T-helper 1 cell (primary cell): ENCODE data around the gene AGFG2.
"Not testable (repeated sequence)": the region's sequence is repeated elsewhere in the genome, so short reads cannot be mapped to it uniquely, and the experiment has no call there.

Experiments
- DNase-seq, 5 donors: peaks; one replicate each; pipeline ENCODE4 v3.0.0-alpha.2; 2012 to 2020

Gene AGFG2

GRCh38 chr7:100521909-100522593 lies 17.0 kb upstream of the AGFG2 start:
- DNase-seq, result not testable (repeated sequence)

- DNase-seq, result not testable (repeated sequence)
Observed at GRCh38 chr7:100523192-100523591, 15.8 kb upstream of the AGFG2 start.

- DNase-seq, result not testable (repeated sequence)
Observed at GRCh38 chr7:100528108-100528866, 10.7 kb upstream of the AGFG2 start.

DNA sequence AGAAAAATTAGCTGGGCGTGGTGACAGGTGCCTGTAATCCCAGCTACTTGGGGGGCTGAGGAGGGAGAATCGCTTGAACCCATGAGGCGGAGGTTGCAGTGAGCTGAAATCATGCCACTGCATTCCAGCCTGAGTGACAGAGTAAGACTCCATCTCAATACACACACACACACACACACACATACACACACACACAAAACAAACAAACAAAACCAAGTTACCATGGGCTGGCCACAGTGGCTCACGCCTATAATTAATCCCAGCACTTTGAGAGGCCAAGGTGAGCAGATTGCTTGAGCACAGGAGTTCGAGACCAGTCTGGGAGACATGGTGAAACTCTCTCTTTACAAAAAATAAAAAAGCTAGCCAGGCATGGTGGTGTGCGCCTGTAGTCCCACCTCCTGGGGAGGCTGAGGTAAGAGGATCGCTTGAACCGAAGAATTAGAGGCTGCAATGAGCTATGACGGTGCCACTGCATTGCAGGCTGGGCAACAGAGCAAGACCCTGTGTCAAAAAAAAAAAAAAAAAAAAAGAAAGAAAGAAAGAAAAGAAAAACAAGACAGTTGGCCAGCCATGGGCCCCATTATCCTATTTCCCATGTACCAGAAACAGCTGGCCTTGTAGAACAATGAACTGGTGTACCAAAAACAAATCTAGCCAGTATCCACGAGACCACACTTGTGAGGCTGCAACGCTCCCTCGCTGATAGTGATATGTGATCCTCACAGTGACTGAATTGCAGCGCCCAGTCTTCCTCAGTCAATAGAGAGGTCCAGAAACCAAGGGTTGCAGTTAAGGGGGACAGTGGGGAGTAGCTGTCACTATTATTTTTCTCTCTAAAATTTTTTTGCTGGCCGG lies 6.6 kb upstream of the AGFG2 start:
- no peak for DNase-seq

- DNase-seq, result not testable (repeated sequence)
Observed at GRCh38 chr7:100535982-100536381, 3.0 kb upstream of the AGFG2 start.

- not testable (repeated sequence) for DNase-seq
Observed at GRCh38 chr7:100536695-100537094, 2.3 kb upstream of the AGFG2 start.

GRCh38 chr7:100538348-100538653 lies 702 bp upstream of the AGFG2 start:
- no peak for DNase-seq

DNA sequence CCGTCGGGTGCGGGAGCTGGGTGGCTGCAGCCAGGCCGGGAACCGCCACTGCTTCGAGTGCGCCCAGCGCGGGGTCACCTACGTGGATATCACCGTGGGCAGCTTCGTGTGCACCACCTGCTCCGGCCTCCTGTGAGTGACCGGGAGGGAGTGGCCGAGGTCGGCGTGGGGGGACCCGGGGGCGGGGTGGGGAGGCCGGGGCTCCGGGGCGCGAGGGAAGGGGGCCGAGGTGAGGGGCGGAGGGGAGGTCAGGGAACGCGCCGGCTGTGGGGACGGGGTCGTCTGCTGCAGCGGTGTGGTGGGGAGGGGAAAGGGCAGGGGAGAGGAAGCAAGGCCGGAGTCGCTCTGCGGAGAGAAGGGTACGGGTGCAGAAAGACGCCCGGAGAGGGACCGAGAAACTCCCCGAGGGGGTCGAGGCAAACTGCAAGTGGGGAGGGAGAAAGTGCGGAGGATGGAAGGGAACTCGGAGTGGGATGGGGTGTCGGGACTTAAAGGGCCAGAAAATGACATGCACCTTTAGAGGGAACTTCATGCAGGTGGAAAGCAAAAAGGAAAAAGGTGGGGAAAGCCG lies 518 bp downstream of the AGFG2 start:
- DNase-seq, result no peak

DNA sequence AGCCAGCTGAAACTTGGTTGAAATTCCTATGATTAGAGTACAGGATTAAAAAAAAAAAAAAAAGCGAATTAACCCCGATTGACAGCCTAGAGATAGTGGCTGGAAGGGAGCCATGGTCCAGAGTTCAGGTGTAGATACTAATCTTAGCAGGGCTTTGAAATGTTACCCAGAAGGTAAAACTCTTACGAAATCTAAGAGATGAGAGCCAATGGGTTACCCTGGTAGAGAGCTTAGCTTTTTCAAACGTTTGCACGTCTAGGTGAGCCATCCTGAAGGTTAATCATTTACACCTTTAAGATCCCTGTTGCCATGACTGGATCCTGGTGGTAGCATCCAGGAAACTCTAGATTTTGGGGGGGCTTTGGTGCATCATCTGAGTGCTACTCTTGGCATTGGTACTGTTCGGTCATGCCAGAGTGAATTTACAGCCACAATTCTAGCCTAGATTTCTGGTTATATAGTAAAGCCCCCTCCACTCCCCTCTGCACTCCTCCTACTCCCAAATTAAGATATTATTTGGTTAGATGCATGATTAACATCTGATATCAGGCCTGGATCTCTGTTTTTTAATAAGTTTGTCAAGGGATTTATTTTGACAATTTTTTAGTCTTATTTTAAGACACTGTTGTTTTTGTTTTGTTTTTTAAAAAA lies 1.2 kb downstream of the AGFG2 start:
- no peak for DNase-seq

GRCh38 chr7:100541309-100541708 lies 2.3 kb downstream of the AGFG2 start:
- not testable (repeated sequence) for DNase-seq

DNA sequence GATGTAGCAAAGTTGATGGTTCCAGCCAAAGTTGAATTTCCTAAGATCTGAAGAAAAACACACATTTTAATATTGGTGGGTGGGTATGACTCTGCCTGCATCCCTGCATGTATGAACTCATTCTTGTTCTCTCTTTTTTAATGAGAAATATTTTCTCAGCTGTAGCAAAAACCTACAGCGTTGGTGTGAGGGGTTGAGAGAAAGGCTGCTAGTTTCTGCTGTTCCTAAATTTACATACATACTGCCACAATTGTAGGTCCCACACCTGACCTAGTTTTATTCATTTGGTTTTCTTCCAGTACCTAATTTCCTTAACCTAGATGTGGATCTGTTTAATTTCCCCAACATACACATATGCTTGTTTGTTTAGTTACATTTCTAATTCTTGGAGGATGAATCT lies 4.6 kb downstream of the AGFG2 start:
- DNase-seq, result no peak

DNA sequence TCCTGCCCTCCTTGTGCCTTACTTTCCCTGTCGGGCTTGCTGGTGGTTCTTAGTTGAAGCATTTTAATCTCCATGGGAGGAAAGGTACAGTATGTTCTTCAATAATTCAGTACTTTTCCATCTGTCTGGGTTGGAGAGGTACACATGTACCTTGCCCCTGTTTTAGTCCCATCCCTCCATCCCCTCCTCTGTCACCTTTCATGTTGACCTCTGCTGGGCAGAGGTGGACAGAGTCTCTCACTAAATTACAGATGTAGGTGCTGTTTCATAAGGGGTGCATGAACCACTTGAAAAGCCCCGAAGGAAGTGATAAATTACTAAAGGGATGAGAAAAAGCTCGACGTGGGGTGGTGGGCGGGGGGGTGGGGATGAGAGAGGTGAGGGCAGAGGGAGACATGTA lies 5.4 kb downstream of the AGFG2 start:
- no peak for DNase-seq

- no peak for DNase-seq
Observed at GRCh38 chr7:100544967-100545359, 6.0 kb downstream of the AGFG2 start.

- peak in 2 of 5 donors; percentile 22 to 79 for DNase-seq
Observed at GRCh38 chr7:100545360-100546128, 6.5 kb downstream of the AGFG2 start.

- DNase-seq, result peak in 1 of 5 donors; percentile 65
Observed at GRCh38 chr7:100546129-100546925, 7.3 kb downstream of the AGFG2 start.

GRCh38 chr7:100546926-100547800 lies 8.2 kb downstream of the AGFG2 start:
- DNase-seq, result no peak

DNA sequence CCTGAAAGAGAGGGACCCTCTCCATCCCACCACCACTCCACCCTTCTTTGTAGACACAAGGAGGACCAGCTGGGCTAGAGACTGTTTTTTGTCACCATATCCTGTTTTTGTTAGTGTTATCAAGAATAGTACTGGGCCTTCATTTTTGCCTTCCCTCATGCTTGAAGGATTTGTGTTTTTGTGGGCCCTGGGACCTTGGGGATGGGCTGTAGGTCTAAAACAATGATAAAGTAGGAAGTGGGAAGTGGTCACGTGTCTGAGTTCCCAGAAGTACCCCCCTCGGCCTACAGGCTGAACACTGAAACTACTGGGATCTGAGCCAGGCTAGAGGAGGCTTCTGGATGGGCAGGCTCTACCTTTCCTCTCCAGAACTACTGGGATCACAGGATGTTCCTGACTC lies 8.9 kb downstream of the AGFG2 start:
- no peak for DNase-seq

DNA sequence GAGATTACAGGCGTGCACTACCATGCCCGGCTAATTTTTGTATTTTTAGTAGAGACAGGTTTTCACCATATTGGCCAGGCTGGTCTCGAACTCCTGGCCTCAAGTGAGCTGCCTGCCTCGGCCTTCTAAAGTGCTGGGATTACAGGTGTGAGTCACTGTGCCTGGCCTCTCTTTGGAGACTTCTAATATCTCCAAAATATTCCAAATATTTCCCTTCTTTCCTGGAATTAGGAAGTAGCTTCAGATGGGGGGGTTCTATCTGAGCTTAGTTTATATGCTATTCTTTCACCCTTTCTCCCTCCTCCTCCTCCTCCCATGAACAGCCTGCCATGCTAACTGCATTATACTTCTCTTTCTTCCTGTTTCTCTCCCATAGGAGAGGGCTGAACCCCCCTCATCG lies 9.4 kb downstream of the AGFG2 start:
- DNase-seq, result not testable (repeated sequence)

DNA sequence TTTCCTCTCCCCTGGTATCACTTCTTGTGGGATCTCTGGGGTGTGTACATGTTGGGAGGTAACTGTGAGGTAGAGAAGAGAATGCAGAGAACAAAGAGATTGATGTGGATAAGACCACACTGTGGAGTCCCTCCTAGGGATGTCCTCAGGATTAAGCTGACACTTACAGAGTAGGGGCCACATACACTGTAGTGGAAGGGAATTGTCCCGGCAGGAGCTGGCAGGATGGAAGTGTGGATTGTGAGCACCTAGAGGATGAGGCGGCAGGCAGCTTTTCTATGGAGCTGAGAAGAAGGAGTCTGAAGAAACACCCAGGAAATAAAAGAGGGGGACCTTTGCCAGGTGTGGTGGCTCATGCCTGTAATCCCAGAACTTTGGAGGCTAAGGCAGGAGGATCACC lies 13.5 kb downstream of the AGFG2 start:
- DNase-seq, result no peak

- DNase-seq, result no peak
Observed at GRCh38 chr7:100553032-100553431, 14.0 kb downstream of the AGFG2 start.
